ENCODE results near the gene PRRG4. TPM values are rescaled to one million over a fixed set of nuclear protein-coding genes. Genes with fewer than 3 reads are reported as not detected.
"Not testable (repeated sequence)": the region's sequence is repeated elsewhere in the genome, so short reads cannot be mapped to it uniquely, and the experiment has no call there.

Gene PRRG4
- total RNA-seq (under 1 TPM in 4 of 5 donors, not detected in 1; 0.03 to 0.09 (median 0.05) TPM), total RNA-seq (0 to 1.9 (median 0.37) reads per million in 29 experiments)
- total RNA-seq (2013), result 0.04 TPM

DNA sequence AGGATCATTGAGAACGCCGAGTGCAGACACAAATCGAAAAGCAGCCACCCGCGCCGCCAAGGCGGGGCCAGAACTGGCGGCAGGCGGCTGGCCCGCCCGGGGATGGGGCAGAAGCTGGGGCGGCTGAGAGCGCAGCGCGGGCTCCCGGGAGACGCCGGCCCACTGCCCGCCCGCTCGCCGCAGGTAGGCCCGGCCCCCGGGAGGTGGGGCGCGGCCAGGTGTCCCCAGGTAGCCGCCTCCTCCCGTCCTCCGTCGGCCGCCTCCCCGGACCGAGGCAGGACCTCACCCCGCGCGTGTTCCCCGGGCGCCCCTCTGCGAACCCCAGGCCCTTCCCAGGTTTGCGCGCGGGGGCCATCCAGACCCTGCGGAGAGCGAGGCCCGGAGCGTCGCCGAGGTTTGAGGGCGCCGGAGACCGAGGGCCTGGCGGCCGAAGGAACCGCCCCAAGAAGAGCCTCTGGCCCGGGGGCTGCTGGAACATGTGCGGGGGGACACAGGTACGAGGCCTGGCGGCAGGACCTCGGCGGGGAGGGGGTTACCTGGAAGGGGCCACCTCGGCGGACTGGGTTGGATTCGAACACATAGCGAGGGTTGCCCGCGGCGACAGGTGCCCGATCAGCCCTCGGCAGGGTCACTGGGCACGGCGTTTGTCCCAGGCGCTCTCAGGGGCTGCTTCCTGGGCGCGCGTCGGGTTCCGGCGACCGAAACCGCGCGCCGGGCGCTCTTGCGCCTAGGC is at the start of gene PRRG4:
Gene PRRG4 (plus strand): TSS at position 248 of the 733 bp plus-strand sequence. CDS start 603 bp downstream, outside the sequence.
- Mint-ChIP-seq H3K9me3 (no peaks in the 10 kb centered on the region), H3K27ac (no peak within 1 kb of the TSS), H3K4me3 (peak within 1 kb of the TSS; percentile 80 to 82 (median 81)), H3K27me3 (peaks cover 37 to 41% of the 10 kb centered on the region in 2 donors), H3K4me1 (peaks cover 5 to 16% (median 9%) of the 10 kb centered on the region in 3 donors), H3K36me3 (no peaks in the 10 kb centered on the region)
- Histone ChIP-seq H3K9me3 (no peaks in the 10 kb centered on the region), H3K27ac (ENCODE audit: low read length) (no peak within 1 kb of the TSS), H3K4me1 (ENCODE audit: control insufficient read depth in 1 of 2, extremely low read depth in 1 of 2, insufficient read depth in 2 of 2, low read length in 2 of 2) (peaks cover 0 to 12% of the 10 kb centered on the region in 2 experiments), H3K4me3 (ENCODE audit: control insufficient read depth in 1 of 2, extremely low read depth in 1 of 2, low read length in 1 of 2) (peak within 1 kb of the TSS; percentile 31 to 66), H3K27me3 (replicated peaks in 1 of 2; ENCODE audit: control insufficient read depth in 2 of 2, extremely low read depth in 1 of 2, insufficient read depth in 2 of 2, low read length in 1 of 2) (peaks cover 0 to 9% of the 10 kb centered on the region in 2 experiments), H3K36me3 (ENCODE audit: control insufficient read depth in 2 of 2, extremely low read depth in 1 of 2, insufficient read depth in 1 of 2, low read length in 1 of 2) (no peaks in the 10 kb centered on the region)
- ATAC-seq (replicated peaks in 1 of 4), result peak; percentile 49 to 55 (median 52)
- DNase-seq, result peak in 10 of 35 experiments; percentile 1 to 19 (median 6)
- WGBS (ENCODE audit: insufficient coverage), result under 1% methylated on average over 79 of the region's 85 CpGs
- ChIA-PET POLR2A (interaction anchor here in 1 of 2 donors (0.6 kb wide), 1 partner anchor 9 kb away, joined by 3 read pairs; no protein-coding TSS in a partner anchor), CTCF (no interaction called here)

DNA sequence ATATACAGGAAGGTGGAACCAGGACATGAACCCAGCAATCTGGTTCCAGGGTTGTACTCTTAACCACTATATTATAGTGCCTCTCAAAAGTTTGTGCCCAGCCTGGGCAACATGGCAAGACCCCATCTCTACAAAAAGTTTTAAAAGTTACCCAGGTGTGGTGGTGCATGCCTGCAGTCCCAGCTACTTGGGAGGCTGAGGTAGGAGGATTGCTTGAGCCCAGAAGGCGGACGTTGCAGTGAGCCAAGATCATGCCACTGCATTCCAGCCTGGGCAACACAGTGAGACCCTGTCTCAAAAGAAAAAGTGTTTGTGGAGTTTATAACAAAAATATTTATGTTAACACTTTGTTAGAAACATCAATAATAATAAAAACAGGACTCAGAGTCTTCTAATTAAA is 48.9 kb upstream of the PRRG4 start:
- H3K4me1 Mint-ChIP-seq; DNase-seq; H3K4me3 Mint-ChIP-seq; H3K27ac ChIP-seq (ENCODE audit: low read length); H3K27me3 ChIP-seq (replicated peaks in 1 of 2; ENCODE audit: control insufficient read depth in 2 of 2, extremely low read depth in 1 of 2, insufficient read depth in 2 of 2, low read length in 1 of 2); H3K27ac Mint-ChIP-seq; H3K36me3 ChIP-seq (ENCODE audit: control insufficient read depth in 2 of 2, extremely low read depth in 1 of 2, insufficient read depth in 1 of 2, low read length in 1 of 2); CTCF ChIA-PET; ATAC-seq (replicated peaks in 1 of 4); H3K27me3 Mint-ChIP-seq; H3K9me3 ChIP-seq; POLR2A ChIA-PET; H3K4me1 ChIP-seq (ENCODE audit: control insufficient read depth in 1 of 2, extremely low read depth in 1 of 2, insufficient read depth in 2 of 2, low read length in 2 of 2); H3K9me3 Mint-ChIP-seq; H3K4me3 ChIP-seq (ENCODE audit: control insufficient read depth in 1 of 2, extremely low read depth in 1 of 2, low read length in 1 of 2); H3K36me3 Mint-ChIP-seq: not testable (repeated sequence)
- no CpG with 5 or more reads among the region's 2 CpGs for WGBS (ENCODE audit: insufficient coverage)

DNA sequence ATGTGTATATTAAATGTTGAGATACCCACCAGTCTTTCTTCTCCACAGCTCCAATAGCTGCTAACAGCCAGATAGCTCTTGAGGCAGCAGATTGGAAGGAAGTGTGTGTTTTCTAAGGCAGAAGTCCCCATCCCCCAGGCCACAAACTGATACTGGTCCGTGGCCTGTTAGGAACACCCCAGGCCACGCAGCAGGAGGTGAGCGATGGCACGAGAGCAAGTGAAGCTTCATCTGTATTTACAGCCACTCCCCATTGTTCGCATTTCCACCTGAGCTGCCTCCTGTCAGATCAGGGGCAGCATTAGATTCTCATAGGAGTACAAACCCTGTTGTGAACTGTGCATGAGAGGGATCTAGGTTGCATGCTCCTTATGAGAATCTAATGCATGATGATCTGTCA is 48.0 kb upstream of the PRRG4 start:
- no CpG with 5 or more reads among the region's 5 CpGs for WGBS (ENCODE audit: insufficient coverage)
- Histone ChIP-seq H3K27ac (ENCODE audit: low read length) (no peak overlapping the region), H3K4me3 (ENCODE audit: control insufficient read depth in 1 of 2, extremely low read depth in 1 of 2, low read length in 1 of 2) (no peak overlapping the region), H3K27me3 (replicated peaks in 1 of 2; ENCODE audit: control insufficient read depth in 2 of 2, extremely low read depth in 1 of 2, insufficient read depth in 2 of 2, low read length in 1 of 2) (no peaks in the 10 kb centered on the region), H3K36me3 (ENCODE audit: control insufficient read depth in 2 of 2, extremely low read depth in 1 of 2, insufficient read depth in 1 of 2, low read length in 1 of 2) (no peaks in the 10 kb centered on the region), H3K9me3 (no peaks in the 10 kb centered on the region), H3K4me1 (ENCODE audit: control insufficient read depth in 1 of 2, extremely low read depth in 1 of 2, insufficient read depth in 2 of 2, low read length in 2 of 2) (no peaks in the 10 kb centered on the region)
- POLR2A ChIA-PET, result no interaction called here
- Mint-ChIP-seq H3K4me3 (no peak overlapping the region), H3K9me3 (no peaks in the 10 kb centered on the region), H3K27me3 (no peaks in the 10 kb centered on the region), H3K4me1 (no peaks in the 10 kb centered on the region), H3K27ac (no peak overlapping the region), H3K36me3 (no peaks in the 10 kb centered on the region)
- DNase-seq (no peak), ATAC-seq (replicated peaks in 1 of 4) (no peak)
- CTCF ChIA-PET, result interaction anchor here in 1 of 2 donors (0.6 kb wide), 1 partner anchor 448 kb away, joined by 4 read pairs; no protein-coding TSS in a partner anchor

DNA sequence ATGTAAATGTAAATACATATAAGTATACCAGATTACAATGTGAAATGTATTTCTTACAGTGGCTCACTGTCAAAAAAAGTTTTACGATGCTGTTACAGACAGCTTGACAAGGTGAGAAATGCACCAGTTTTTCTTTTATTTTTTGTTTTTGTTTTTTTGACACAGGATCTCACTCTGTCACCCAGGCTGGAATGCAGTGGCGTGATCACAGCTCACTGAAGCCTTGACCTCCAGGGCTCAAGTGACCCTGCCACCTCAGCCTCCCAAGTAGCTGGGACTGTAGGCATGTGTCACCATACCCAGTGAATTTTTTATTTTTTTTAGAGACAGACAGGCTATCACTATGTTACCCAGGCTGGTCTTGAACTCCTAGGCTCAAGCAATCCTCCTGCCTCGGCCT is 44.5 kb upstream of the PRRG4 start:
- H3K4me1 ChIP-seq (ENCODE audit: control insufficient read depth in 1 of 2, extremely low read depth in 1 of 2, insufficient read depth in 2 of 2, low read length in 2 of 2), result no peaks in the 10 kb centered on the region
- ChIA-PET CTCF (interaction anchor here in 1 of 2 donors (1.3 kb wide), 1 partner anchor 11 kb away, joined by 3 read pairs; no protein-coding TSS in a partner anchor), POLR2A (no interaction called here)
- no peaks in the 10 kb centered on the region for H3K9me3 Mint-ChIP-seq
- H3K9me3 ChIP-seq, result no peaks in the 10 kb centered on the region
- no peak overlapping the region for H3K27ac ChIP-seq (ENCODE audit: low read length)
- no peaks in the 10 kb centered on the region for H3K4me1 Mint-ChIP-seq
- no peaks in the 10 kb centered on the region for H3K36me3 ChIP-seq (ENCODE audit: control insufficient read depth in 2 of 2, extremely low read depth in 1 of 2, insufficient read depth in 1 of 2, low read length in 1 of 2)
- H3K36me3 Mint-ChIP-seq, result no peaks in the 10 kb centered on the region
- WGBS (ENCODE audit: insufficient coverage), result 100% methylated on average over 2 of the region's 3 CpGs
- peaks cover 0 to 4% of the 10 kb centered on the region in 2 donors for H3K27me3 Mint-ChIP-seq
- ATAC-seq (replicated peaks in 1 of 4) (no peak), DNase-seq (no peak)
- no peak overlapping the region for H3K4me3 Mint-ChIP-seq
- H3K27ac Mint-ChIP-seq, result no peak overlapping the region
- peaks cover 0 to 4% of the 10 kb centered on the region in 2 experiments for H3K27me3 ChIP-seq (replicated peaks in 1 of 2; ENCODE audit: control insufficient read depth in 2 of 2, extremely low read depth in 1 of 2, insufficient read depth in 2 of 2, low read length in 1 of 2)
- H3K4me3 ChIP-seq (ENCODE audit: control insufficient read depth in 1 of 2, extremely low read depth in 1 of 2, low read length in 1 of 2), result no peak overlapping the region

DNA sequence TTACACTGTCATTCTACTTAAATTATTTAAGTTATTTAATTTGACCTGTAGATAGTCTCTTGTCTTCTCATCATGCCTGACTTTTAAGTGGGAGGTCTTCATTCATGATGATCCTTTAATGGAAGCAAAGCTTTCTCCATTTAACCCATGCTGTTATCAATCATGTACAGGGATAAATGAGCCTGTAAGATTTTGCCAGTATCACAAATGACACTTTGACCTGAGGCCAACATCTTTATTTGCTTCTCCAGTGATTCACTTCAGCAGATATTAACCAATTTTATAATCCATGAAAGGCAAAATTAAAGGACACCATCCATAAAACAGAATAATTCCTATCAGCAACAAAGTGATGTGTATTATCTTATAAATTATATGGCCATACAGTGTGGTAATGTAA is 42.9 kb upstream of the PRRG4 start:
- CTCF ChIA-PET, result no interaction called here
- DNase-seq, result no peak

DNA sequence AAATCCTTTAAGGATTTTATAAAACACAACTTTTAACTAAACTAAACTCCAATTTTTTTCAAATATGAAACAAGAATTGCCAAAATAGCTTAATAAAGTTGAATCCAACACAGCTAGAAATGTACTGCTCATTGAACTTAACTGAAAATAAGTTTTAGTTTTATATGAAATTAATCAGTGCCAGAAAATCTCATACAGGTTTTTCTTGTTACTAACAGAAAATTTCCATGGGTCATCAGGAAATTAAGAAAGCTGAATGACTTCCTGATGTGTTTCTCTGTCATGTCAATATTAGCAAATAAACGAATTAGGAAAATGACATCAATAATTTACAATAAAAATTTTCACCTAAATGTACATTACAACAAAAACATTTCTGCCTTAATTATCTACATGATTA is 38.8 kb upstream of the PRRG4 start:
- H3K36me3 Mint-ChIP-seq, result no peaks in the 10 kb centered on the region
- Histone ChIP-seq H3K4me3 (ENCODE audit: control insufficient read depth in 1 of 2, extremely low read depth in 1 of 2, low read length in 1 of 2) (no peak overlapping the region), H3K27me3 (replicated peaks in 1 of 2; ENCODE audit: control insufficient read depth in 2 of 2, extremely low read depth in 1 of 2, insufficient read depth in 2 of 2, low read length in 1 of 2) (peaks cover 0 to 7% of the 10 kb centered on the region in 2 experiments), H3K9me3 (no peaks in the 10 kb centered on the region), H3K27ac (ENCODE audit: low read length) (no peak overlapping the region), H3K36me3 (ENCODE audit: control insufficient read depth in 2 of 2, extremely low read depth in 1 of 2, insufficient read depth in 1 of 2, low read length in 1 of 2) (no peaks in the 10 kb centered on the region), H3K4me1 (ENCODE audit: control insufficient read depth in 1 of 2, extremely low read depth in 1 of 2, insufficient read depth in 2 of 2, low read length in 2 of 2) (no peaks in the 10 kb centered on the region)
- no CpG with 5 or more reads among the region's 1 CpG for WGBS (ENCODE audit: insufficient coverage)
- DNase-seq (no peak), ATAC-seq (replicated peaks in 1 of 4) (no peak)
- peaks cover 0 to 10% (median 9%) of the 10 kb centered on the region in 3 donors for H3K4me1 Mint-ChIP-seq
- no peaks in the 10 kb centered on the region for H3K9me3 Mint-ChIP-seq
- H3K27ac Mint-ChIP-seq, result no peak overlapping the region
- POLR2A ChIA-PET, result interaction anchor here in 1 of 2 donors (0.7 kb wide), 1 partner anchor 15 kb away, joined by 3 read pairs; no protein-coding TSS in a partner anchor
- H3K27me3 Mint-ChIP-seq, result peaks cover 4 to 12% of the 10 kb centered on the region in 2 donors
- CTCF ChIA-PET, result interaction anchor here (1.1 to 2.9 kb wide), 3 partner anchors 467 to 1550 kb away, joined by 4 to 12 read pairs (median 10); no protein-coding TSS in a partner anchor
- H3K4me3 Mint-ChIP-seq, result no peak overlapping the region

More for the DNA sequence above, 42.9 kb upstream of the PRRG4 start:
- Mint-ChIP-seq H3K36me3 (no peaks in the 10 kb centered on the region), H3K4me1 (no peaks in the 10 kb centered on the region), H3K4me3 (no peak overlapping the region), H3K27ac (no peak overlapping the region), H3K9me3 (no peaks in the 10 kb centered on the region), H3K27me3 (peaks cover 4 to 5% of the 10 kb centered on the region in 2 donors)
- H3K4me1 ChIP-seq (ENCODE audit: control insufficient read depth in 1 of 2, extremely low read depth in 1 of 2, insufficient read depth in 2 of 2, low read length in 2 of 2), result no peaks in the 10 kb centered on the region
- H3K27me3 ChIP-seq (replicated peaks in 1 of 2; ENCODE audit: control insufficient read depth in 2 of 2, extremely low read depth in 1 of 2, insufficient read depth in 2 of 2, low read length in 1 of 2), result peaks cover 0 to 4% of the 10 kb centered on the region in 2 experiments
- no peaks in the 10 kb centered on the region for H3K9me3 ChIP-seq
- H3K27ac ChIP-seq (ENCODE audit: low read length), result no peak overlapping the region
- no peak overlapping the region for H3K4me3 ChIP-seq (ENCODE audit: control insufficient read depth in 1 of 2, extremely low read depth in 1 of 2, low read length in 1 of 2)
- POLR2A ChIA-PET, result no interaction called here
- H3K36me3 ChIP-seq (ENCODE audit: control insufficient read depth in 2 of 2, extremely low read depth in 1 of 2, insufficient read depth in 1 of 2, low read length in 1 of 2), result no peaks in the 10 kb centered on the region
- ATAC-seq (replicated peaks in 1 of 4), result no peak

Measured in T-cell (primary cell).